OCI-LY3 (cell line): ENCODE measurements around the gene UST.
A peak's percentile ranks its signal among the peaks of the same experiment; 100 is the strongest.

Experiments
- H2AFZ ChIP-seq: fragments of 200-600, 300-600 bp; shearing (Covaris generic); 2 replicates; pipeline ENCODE4 v1.6.0; 2014; ENCODE audit warnings: antibody characterized with exemption, low read depth, low read length
- H3K27ac ChIP-seq: fragments of 200-600, 300-600 bp; sonication (generic); 2 replicates; pipeline ENCODE4 v1.5.1; 2014; ENCODE audit warnings: mild to moderate bottlenecking, low read length, moderate library complexity, mixed read lengths
- H3K27me3 ChIP-seq: fragments of 200-600, 300-600 bp; sonication (generic); 2 replicates; pipeline ENCODE4 v1.6.1; 2014; ENCODE audit warnings: low read depth, low read length, mixed read lengths
- H3K36me3 ChIP-seq: fragments of 200-600, 300-600 bp; sonication (generic); replicated peaks from 2 replicates; pipeline ENCODE3; 2014; ENCODE audit warnings: low read depth, low read length, mixed read lengths
- H3K4me1 ChIP-seq: fragments of 300-600, 200-600 bp; sonication (generic); 2 replicates; pipeline ENCODE4 v1.6.1; 2014; ENCODE audit warnings: low read length, mixed read lengths
- H3K4me2 ChIP-seq: fragments of 200-600, 300-600 bp; sonication (generic); 2 replicates; pipeline ENCODE4 v1.6.1; 2014; ENCODE audit warnings: low read length, mixed read lengths
- H3K4me3 ChIP-seq: fragments of 300-600, 200-600 bp; sonication (generic); 2 replicates; pipeline ENCODE4 v1.5.1; 2014; ENCODE audit warnings: antibody characterized with exemption, mild to moderate bottlenecking, low read length, moderate library complexity
- H3K79me2 ChIP-seq: fragments of 300-600, 200-600 bp; shearing (Covaris generic); 2 replicates; pipeline ENCODE4 v1.6.1; 2014; ENCODE audit warnings: mild to moderate bottlenecking, low read length, mixed read lengths
- H3K9ac ChIP-seq: fragments of 300-600, 200-600 bp; shearing (Covaris generic); 2 replicates; pipeline ENCODE4 v1.6.0; 2014; ENCODE audit warnings: mild to moderate bottlenecking, low read length, moderate library complexity
- H3K9me3 ChIP-seq: fragments of 200-600, 300-600 bp; shearing (Covaris generic); 2 replicates; pipeline ENCODE4 v1.6.1; 2014; ENCODE audit warnings: low read length, mixed read lengths; ENCODE audit not compliant: insufficient read depth
- H4K20me1 ChIP-seq: fragments of 200-600, 300-600 bp; sonication (generic); 2 replicates; pipeline ENCODE4 v1.6.1; 2016; ENCODE audit warnings: low read length, mixed read lengths; ENCODE audit not compliant: insufficient read depth
- CTCF ChIP-seq: fragments of 200-600, 300-600 bp; sonication (generic); IDR thresholded peaks from 2 replicates; pipeline ENCODE4 v1.5.1; 2014; ENCODE audit warnings: antibody characterized with exemption, low read length, low read depth
- EZH2phosphoT487 ChIP-seq: fragments of 200-600 bp; shearing (Covaris generic); IDR thresholded peaks from 2 replicates; pipeline ENCODE4 v1.6.1; 2018; ENCODE audit warnings: antibody characterized with exemption, mixed run types, low read depth

Gene UST

GRCh38 chr6:149063468-149063867 lies 316.6 kb downstream of the UST start:
- H3K9me3 ChIP-seq: no peaks in the 10 kb centered on the region
- peak overlapping the region; percentile 100; the same call in 1 of the 2 replicates for H3K27ac ChIP-seq
- H3K4me2 ChIP-seq: peak overlapping the region; percentile 8; the same call in 1 of the 2 replicates
- no peaks in the 10 kb centered on the region for H4K20me1 ChIP-seq
- peak overlapping the region; percentile 26; the same call in 1 of the 2 replicates for H3K9ac ChIP-seq
- no peaks in the 10 kb centered on the region for H3K36me3 ChIP-seq
- H3K4me3 ChIP-seq: no peak overlapping the region
- H3K27me3 ChIP-seq: no peaks in the 10 kb centered on the region
- TF ChIP-seq EZH2phosphoT487 (no peak), CTCF (no peak)
- no peak overlapping the region for H2AFZ ChIP-seq
- peaks cover 85% of the 10 kb centered on the region for H3K4me1 ChIP-seq
- H3K79me2 ChIP-seq: no peaks in the 10 kb centered on the region

- Histone ChIP-seq H3K27me3 (no peaks in the 10 kb centered on the region), H3K9me3 (no peaks in the 10 kb centered on the region), H3K4me1 (peaks cover 85% of the 10 kb centered on the region), H2AFZ (no peak overlapping the region; the same call in 1 of the 2 replicates), H3K4me3 (no peak overlapping the region), H3K9ac (peak overlapping the region; percentile 26; the same call in 1 of the 2 replicates), H3K79me2 (no peaks in the 10 kb centered on the region), H3K27ac (peak overlapping the region; percentile 100), H3K36me3 (peaks cover 4% of the 10 kb centered on the region), H3K4me2 (0 out of 2 replicates have a peak overlapping the region, but pooled peaks have one; percentile 14), H4K20me1 (no peaks in the 10 kb centered on the region)
- TF ChIP-seq EZH2phosphoT487 (no peak), CTCF (no peak)
Measured at GRCh38 chr6:149064001-149064659, 317.3 kb downstream of the UST start.

GRCh38 chr6:149064660-149065015 lies 317.8 kb downstream of the UST start:
- no peak for TF ChIP-seq CTCF
- TF ChIP-seq EZH2phosphoT487: no peak
- H3K27ac ChIP-seq: peak overlapping the region; percentile 100
- no peak overlapping the region for H3K4me3 ChIP-seq
- H2AFZ ChIP-seq: no peak overlapping the region
- H3K36me3 ChIP-seq: peaks cover 5% of the 10 kb centered on the region
- H4K20me1 ChIP-seq: no peaks in the 10 kb centered on the region
- no peaks in the 10 kb centered on the region for H3K9me3 ChIP-seq
- no peaks in the 10 kb centered on the region for H3K27me3 ChIP-seq
- H3K79me2 ChIP-seq: no peaks in the 10 kb centered on the region
- peak overlapping the region; percentile 85; the same call in 1 of the 2 replicates for H3K9ac ChIP-seq
- H3K4me1 ChIP-seq: peaks cover 83% of the 10 kb centered on the region
- H3K4me2 ChIP-seq: peak overlapping the region; percentile 54; the same call in 1 of the 2 replicates

- TF ChIP-seq EZH2phosphoT487 (no peak), CTCF (no peak)
- Histone ChIP-seq H3K9ac (peak overlapping the region; percentile 85), H3K9me3 (no peaks in the 10 kb centered on the region), H3K4me2 (peak overlapping the region; percentile 54; the same call in 1 of the 2 replicates), H3K27ac (peak overlapping the region; percentile 100), H4K20me1 (no peaks in the 10 kb centered on the region), H3K79me2 (no peaks in the 10 kb centered on the region), H2AFZ (no peak overlapping the region), H3K27me3 (no peaks in the 10 kb centered on the region), H3K4me1 (peaks cover 78% of the 10 kb centered on the region), H3K36me3 (peaks cover 5% of the 10 kb centered on the region), H3K4me3 (no peak overlapping the region)
Measured at GRCh38 chr6:149065121-149065520, 318.3 kb downstream of the UST start.
